ENCODE data around the gene ATP2A1.
A peak's percentile ranks its signal among the peaks of the same experiment; 100 is the strongest.
"Not testable (repeated sequence)": the region's sequence is repeated elsewhere in the genome, so short reads cannot be mapped to it uniquely, and the experiment has no call there.

The ATP2A1 gene

GRCh38 chr16:28933171-28933570 lies 54.9 kb downstream of the ATP2A1 start:
- no peak for DNase-seq (ENCODE audit: low spot score in 2 of 2)
- Histone ChIP-seq H3K4me3 (no peak overlapping the region), H3K36me3 (replicated peaks) (no peaks in the 10 kb centered on the region), H3K4me1 (peaks cover 2% of the 10 kb centered on the region; the same call in 1 of the 2 replicates), H3K9me3 (no peaks in the 10 kb centered on the region), H3K27me3 (ENCODE audit: low read depth) (no peaks in the 10 kb centered on the region)
- in situ Hi-C loops (cut with MboI; ENCODE audit: low sequenced_read_pairs): no loop called here

DNA sequence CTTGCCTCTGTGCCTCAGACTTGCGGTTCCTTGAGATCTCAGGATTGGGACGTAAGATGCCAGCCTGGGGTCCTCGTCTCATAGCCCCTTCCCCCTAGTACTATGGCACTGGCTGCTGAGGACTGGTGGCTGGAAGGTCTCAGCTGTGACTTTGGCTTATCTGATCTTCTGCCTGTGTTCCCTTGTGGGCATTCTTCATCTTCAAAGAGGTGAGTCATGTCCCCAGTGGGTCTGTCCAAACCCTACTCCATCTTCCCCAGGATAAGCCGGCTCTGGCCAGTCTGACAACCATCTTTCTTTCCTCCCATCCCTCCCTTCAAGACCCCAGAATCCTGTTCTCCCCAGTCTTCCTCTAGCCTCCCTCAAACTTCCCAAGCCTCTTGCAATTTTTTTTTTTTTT lies 57.1 kb downstream of the ATP2A1 start:
- no peaks in the 10 kb centered on the region for H3K27me3 ChIP-seq (ENCODE audit: low read depth)
- DNase-seq (ENCODE audit: low spot score in 2 of 2): no peak
- peaks cover 2% of the 10 kb centered on the region; the same call in 1 of the 2 replicates for H3K4me1 ChIP-seq
- no peak overlapping the region for H3K4me3 ChIP-seq
- no peaks in the 10 kb centered on the region for H3K36me3 ChIP-seq (replicated peaks)
- in situ Hi-C loops (cut with MboI; ENCODE audit: low sequenced_read_pairs): no loop called here
- no peaks in the 10 kb centered on the region for H3K9me3 ChIP-seq

DNA sequence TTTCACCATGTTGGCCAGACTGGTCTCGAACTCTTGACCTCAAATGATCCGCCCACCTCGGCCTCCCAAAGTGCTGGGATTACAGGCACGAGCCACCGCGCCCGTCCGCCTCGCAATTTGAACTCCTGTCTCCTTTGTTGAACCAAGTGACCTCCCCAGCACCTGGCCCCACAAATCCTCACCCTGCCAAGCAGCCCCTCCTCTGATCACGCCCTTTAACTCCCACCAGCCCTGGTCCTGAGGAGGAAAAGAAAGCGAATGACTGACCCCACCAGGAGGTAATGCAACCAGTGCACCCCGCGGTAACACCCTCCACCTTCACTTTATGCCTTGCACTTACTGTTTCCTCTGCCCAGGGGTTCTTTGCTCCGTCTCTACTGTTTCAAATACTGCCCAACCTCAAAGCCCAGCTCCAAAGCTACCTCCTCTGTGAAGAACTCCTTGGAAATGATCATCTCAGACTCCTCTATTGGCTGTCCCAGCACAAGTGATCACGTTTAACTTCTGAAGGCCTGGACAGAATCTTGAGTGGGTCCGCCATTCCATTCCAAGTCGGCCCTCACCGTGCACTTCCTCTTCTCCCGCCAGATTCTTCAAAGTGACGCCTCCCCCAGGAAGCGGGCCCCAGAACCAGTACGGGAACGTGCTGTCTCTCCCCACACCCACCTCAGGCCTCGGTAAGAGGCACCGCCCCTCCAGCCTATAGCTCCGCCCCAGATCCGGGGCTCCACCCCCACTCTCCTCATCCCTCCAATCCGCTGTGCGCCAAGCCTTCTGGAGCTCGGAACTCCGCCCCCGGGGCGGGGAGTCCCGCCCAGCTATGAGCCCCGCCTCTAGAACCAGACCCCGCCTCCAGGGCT lies 57.9 kb downstream of the ATP2A1 start:
- Histone ChIP-seq H3K9me3 (no peaks in the 10 kb centered on the region), H3K27me3 (ENCODE audit: low read depth) (no peaks in the 10 kb centered on the region), H3K4me3 (peak overlapping the region; percentile 21), H3K4me1 (peaks cover 2% of the 10 kb centered on the region; the same call in 1 of the 2 replicates), H3K36me3 (replicated peaks) (no peaks in the 10 kb centered on the region)
- DNase-seq (ENCODE audit: low spot score in 2 of 2): peak; percentile 63 to 90
- in situ Hi-C loops (cut with MboI; ENCODE audit: low sequenced_read_pairs): no loop called here

DNA sequence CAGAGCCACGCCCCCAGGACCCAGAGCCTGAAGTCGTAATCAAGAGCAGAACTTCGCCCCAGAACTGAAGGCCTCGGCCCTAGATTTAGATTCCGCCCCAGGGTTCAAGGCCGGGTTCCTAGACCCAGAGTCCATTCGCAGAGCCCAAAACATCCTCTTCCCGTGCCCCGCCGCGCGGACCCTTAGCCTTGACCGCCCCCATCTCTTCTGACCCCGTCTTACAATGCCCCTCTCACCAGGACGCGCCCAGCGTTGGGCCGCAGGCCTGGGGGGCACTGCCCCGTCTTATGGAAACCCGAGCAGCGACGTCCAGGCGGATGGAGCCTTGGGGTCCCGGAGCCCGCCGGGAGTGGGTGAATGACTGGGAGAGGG lies 58.5 kb downstream of the ATP2A1 start:
- DNase-seq (ENCODE audit: low spot score in 2 of 2): no peak
- no peaks in the 10 kb centered on the region for H3K27me3 ChIP-seq (ENCODE audit: low read depth)
- peaks cover 2% of the 10 kb centered on the region; the same call in 1 of the 2 replicates for H3K4me1 ChIP-seq
- in situ Hi-C loops (cut with MboI; ENCODE audit: low sequenced_read_pairs): no loop called here
- no peaks in the 10 kb centered on the region for H3K36me3 ChIP-seq (replicated peaks)
- H3K9me3 ChIP-seq: no peaks in the 10 kb centered on the region
- no peak overlapping the region for H3K4me3 ChIP-seq

- H3K36me3 ChIP-seq (replicated peaks): no peaks in the 10 kb centered on the region
- peaks cover 2% of the 10 kb centered on the region; the same call in 1 of the 2 replicates for H3K4me1 ChIP-seq
- no peak for DNase-seq (ENCODE audit: low spot score in 2 of 2)
- H3K9me3 ChIP-seq: no peaks in the 10 kb centered on the region
- H3K4me3 ChIP-seq: no peak overlapping the region
- in situ Hi-C loops (cut with MboI; ENCODE audit: low sequenced_read_pairs): no loop called here
- H3K27me3 ChIP-seq (ENCODE audit: low read depth): no peaks in the 10 kb centered on the region
Observed at GRCh38 chr16:28937222-28937876, 59.1 kb downstream of the ATP2A1 start.

GRCh38 chr16:28938721-28939120 lies 60.4 kb downstream of the ATP2A1 start:
- in situ Hi-C loops (cut with MboI; ENCODE audit: low sequenced_read_pairs): no loop called here

GRCh38 chr16:28939825-28940224 lies 61.5 kb downstream of the ATP2A1 start:
- H3K27me3 ChIP-seq (ENCODE audit: low read depth); H3K36me3 ChIP-seq (replicated peaks); H3K9me3 ChIP-seq; H3K4me1 ChIP-seq; H3K4me3 ChIP-seq; DNase-seq (ENCODE audit: low spot score in 2 of 2); in situ Hi-C loops (cut with MboI; ENCODE audit: low sequenced_read_pairs): not testable (repeated sequence)

More at GRCh38 chr16:28938721-28939120, 60.4 kb downstream of the ATP2A1 start:
- H3K9me3 ChIP-seq: no peaks in the 10 kb centered on the region
- no peaks in the 10 kb centered on the region for H3K36me3 ChIP-seq (replicated peaks)
- H3K4me3 ChIP-seq: no peak overlapping the region
- H3K27me3 ChIP-seq (ENCODE audit: low read depth): no peaks in the 10 kb centered on the region
- no peak for DNase-seq (ENCODE audit: low spot score in 2 of 2)
- peaks cover 2% of the 10 kb centered on the region; the same call in 1 of the 2 replicates for H3K4me1 ChIP-seq

DNA sequence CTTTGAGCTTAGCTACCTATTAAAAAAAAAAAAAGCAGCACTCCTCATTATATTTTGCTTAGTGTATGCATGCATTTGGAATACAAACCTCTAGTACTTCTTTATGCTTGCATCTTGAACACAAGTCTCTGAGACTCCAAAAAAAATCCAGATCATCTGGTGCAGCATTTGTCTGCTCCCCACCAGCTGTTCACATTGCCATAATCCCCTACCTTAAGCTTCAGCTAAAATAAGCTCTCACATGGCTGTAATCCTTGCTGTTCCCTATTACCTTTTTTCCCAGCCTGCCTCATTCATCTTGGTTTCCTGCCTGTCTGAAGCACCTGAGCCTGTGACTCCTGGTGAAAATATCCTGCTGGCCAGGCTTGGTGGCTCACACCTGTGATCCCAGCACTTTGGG lies 65.0 kb downstream of the ATP2A1 start:
- no peak overlapping the region for H3K4me3 ChIP-seq
- H3K36me3 ChIP-seq (replicated peaks): no peaks in the 10 kb centered on the region
- H3K4me1 ChIP-seq: peaks cover 4% of the 10 kb centered on the region; the same call in 1 of the 2 replicates
- in situ Hi-C loops (cut with MboI; ENCODE audit: low sequenced_read_pairs): no loop called here
- H3K9me3 ChIP-seq: no peaks in the 10 kb centered on the region
- H3K27me3 ChIP-seq (ENCODE audit: low read depth): no peaks in the 10 kb centered on the region
- no peak for DNase-seq (ENCODE audit: low spot score in 2 of 2)

DNA sequence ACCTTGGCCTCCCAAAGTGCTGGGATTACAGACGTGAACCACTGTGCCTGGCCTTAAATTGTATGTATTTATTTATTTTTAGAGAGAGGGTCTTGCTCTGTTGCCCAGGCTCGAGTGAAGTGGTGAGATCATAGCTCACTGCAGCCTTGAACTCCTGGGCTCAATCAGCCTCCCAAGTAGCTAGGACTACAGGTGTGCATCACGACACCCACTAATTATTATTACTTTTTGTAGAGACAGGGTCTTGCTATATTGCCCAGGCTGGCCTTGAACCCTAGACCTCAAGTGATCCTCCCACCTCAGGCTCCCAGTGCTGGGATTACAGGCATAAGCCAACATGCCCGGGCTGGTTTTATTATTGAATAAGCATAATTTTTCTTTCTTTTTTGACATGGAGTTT lies 68.4 kb downstream of the ATP2A1 start:
- H3K4me3 ChIP-seq: no peak overlapping the region
- peaks cover 5% of the 10 kb centered on the region; the same call in 1 of the 2 replicates for H3K36me3 ChIP-seq (replicated peaks)
- H3K9me3 ChIP-seq: no peaks in the 10 kb centered on the region
- in situ Hi-C loops (cut with MboI; ENCODE audit: low sequenced_read_pairs): loop anchor here (5.0 kb wide), 1 partner anchor 99 kb away; the partner anchor contains the start of gene TUFM
- no peaks in the 10 kb centered on the region for H3K27me3 ChIP-seq (ENCODE audit: low read depth)
- peaks cover 7% of the 10 kb centered on the region for H3K4me1 ChIP-seq
- no peak for DNase-seq (ENCODE audit: low spot score in 2 of 2)

DNA sequence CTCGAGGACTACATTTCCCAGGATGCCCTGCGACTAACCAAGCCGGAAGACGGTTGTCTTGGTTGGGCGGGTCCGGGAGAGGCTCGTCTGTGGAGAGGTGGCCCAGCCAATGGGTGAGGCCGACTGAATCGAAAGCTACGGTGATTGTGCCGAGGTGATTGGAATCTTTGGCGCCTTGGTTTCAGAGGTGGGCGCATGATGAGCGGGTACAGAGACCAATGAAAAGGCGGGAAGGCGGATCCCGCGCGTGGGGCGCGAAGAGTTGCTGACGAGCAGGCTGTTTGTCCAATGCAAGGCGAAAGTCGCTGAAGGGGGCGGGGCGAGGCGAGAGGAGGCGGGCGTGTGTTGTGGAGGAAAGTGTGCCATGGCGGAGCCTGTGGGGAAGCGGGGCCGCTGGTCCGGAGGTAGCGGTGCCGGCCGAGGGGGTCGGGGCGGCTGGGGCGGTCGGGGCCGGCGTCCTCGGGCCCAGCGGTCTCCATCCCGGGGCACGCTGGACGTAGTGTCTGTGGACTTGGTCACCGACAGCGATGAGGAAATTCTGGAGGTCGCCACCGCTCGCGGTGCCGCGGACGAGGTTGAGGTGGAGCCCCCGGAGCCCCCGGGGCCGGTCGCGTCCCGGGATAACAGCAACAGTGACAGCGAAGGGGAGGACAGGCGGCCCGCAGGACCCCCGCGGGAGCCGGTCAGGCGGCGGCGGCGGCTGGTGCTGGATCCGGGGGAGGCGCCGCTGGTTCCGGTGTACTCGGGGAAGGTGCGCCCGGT lies 72.5 kb downstream of the ATP2A1 start, which contains the start of gene NFATC2IP:
NFATC2IP (plus strand) TSS at position 290 of the 762 bp plus-strand sequence; CDS start at position 365, 75 bp downstream.
- in situ Hi-C loops (cut with MboI; ENCODE audit: low sequenced_read_pairs): no loop called here
- Histone ChIP-seq H3K4me3 (peak within 1 kb of the TSS; percentile 85), H3K4me1 (peaks cover 10% of the 10 kb centered on the region), H3K36me3 (replicated peaks) (peaks cover 43% of the 10 kb centered on the region), H3K9me3 (no peaks in the 10 kb centered on the region), H3K27me3 (ENCODE audit: low read depth) (no peaks in the 10 kb centered on the region)
- DNase-seq (ENCODE audit: low spot score in 2 of 2): peak; percentile 99

- Histone ChIP-seq H3K4me3 (peak overlapping the region; percentile 85), H3K27me3 (ENCODE audit: low read depth) (no peaks in the 10 kb centered on the region), H3K9me3 (no peaks in the 10 kb centered on the region), H3K4me1 (peaks cover 10% of the 10 kb centered on the region), H3K36me3 (replicated peaks) (peaks cover 49% of the 10 kb centered on the region)
- peak in 1 of 2 experiments; percentile 46 for DNase-seq (ENCODE audit: low spot score in 2 of 2)
- in situ Hi-C loops (cut with MboI; ENCODE audit: low sequenced_read_pairs): no loop called here
Observed at GRCh38 chr16:28951410-28951943, 73.2 kb downstream of the ATP2A1 start.

Data from HAP-1 (cell line).